Mesenchymal stem cell (in vitro differentiated cells and primary cell): ENCODE results near the gene ZNF160.

Experiments used
- DNase-seq: peaks from one replicate; pipeline ENCODE4 v3.0.0-alpha.2; 2013
- H2AFZ ChIP-seq: one replicate; pipeline ENCODE4 v1.6.1; 2013; ENCODE audit warnings: low read depth, mild to moderate bottlenecking, control low read depth, inconsistent platforms, low read length, moderate library complexity
- H2AK5ac ChIP-seq: 2 replicates; pipeline ENCODE4 v1.6.1; 2013; ENCODE audit warnings: low read length, moderate library complexity, mild to moderate bottlenecking, inconsistent platforms; ENCODE audit not compliant: severe bottlenecking
- H2BK120ac ChIP-seq: one replicate; pipeline ENCODE4 v1.6.1; 2013; ENCODE audit warnings: low read depth, mild to moderate bottlenecking, inconsistent platforms, low read length, moderate library complexity
- H2BK12ac ChIP-seq, 2 experiments: one replicate each; pipeline ENCODE4 v1.6.1; 2013; ENCODE audit warnings: inconsistent platforms in 2 of 2, low read length in 2 of 2, mild to moderate bottlenecking in 2 of 2, moderate library complexity in 2 of 2, control low read depth in 1 of 2
- H2BK15ac ChIP-seq: one replicate; pipeline ENCODE4 v1.6.1; 2013; ENCODE audit warnings: mild to moderate bottlenecking, low read depth, inconsistent platforms; ENCODE audit not compliant: poor library complexity, severe bottlenecking
- H2BK5ac ChIP-seq: 2 replicates; pipeline ENCODE4 v1.6.1; 2013; ENCODE audit warnings: low read depth, mild to moderate bottlenecking, low read length, control low read depth, inconsistent platforms; ENCODE audit not compliant: poor library complexity, severe bottlenecking
- H3K14ac ChIP-seq, 2 experiments: one replicate each; pipeline ENCODE4 v1.6.1; 2013; ENCODE audit warnings: inconsistent platforms in 2 of 2, low read length in 2 of 2, control low read depth in 1 of 2, mild to moderate bottlenecking in 1 of 2, moderate library complexity in 1 of 2
- H3K18ac ChIP-seq, 2 experiments: one replicate each; pipeline ENCODE4 v1.6.1; 2013; ENCODE audit warnings: inconsistent platforms in 2 of 2, low read length in 2 of 2, control low read depth in 1 of 2, low read depth in 1 of 2, mild to moderate bottlenecking in 1 of 2
- H3K23ac ChIP-seq, 2 experiments: one replicate each; pipeline ENCODE4 v1.6.1; 2013; ENCODE audit warnings: inconsistent platforms in 2 of 2, low read length in 2 of 2, mild to moderate bottlenecking in 2 of 2, moderate library complexity in 2 of 2, control low read depth in 1 of 2
- H3K27ac ChIP-seq: 2 replicates; pipeline ENCODE4 v1.5.1; 2013; ENCODE audit warnings: mild to moderate bottlenecking, moderate library complexity, low read length, control low read depth, inconsistent platforms; ENCODE audit not compliant: poor library complexity, severe bottlenecking
- H3K27me3 ChIP-seq, 2 experiments: 2 replicates each; pipeline versions ENCODE4 v1.6.1 to v1.7.0; 2013; ENCODE audit warnings: low read length in 2 of 2, mild to moderate bottlenecking in 2 of 2, moderate library complexity in 2 of 2, control low read depth in 1 of 2, inconsistent platforms in 1 of 2; ENCODE audit not compliant: control insufficient read depth in 1 of 2, insufficient read depth in 1 of 2
- H3K36me3 ChIP-seq, 2 experiments: 2 replicates each; pipeline versions ENCODE4 v1.6.1 to v1.7.0; 2013; ENCODE audit warnings: low read length in 2 of 2, control low read depth in 1 of 2, inconsistent platforms in 1 of 2, low read depth in 1 of 2, mild to moderate bottlenecking in 1 of 2; ENCODE audit not compliant: insufficient read depth in 2 of 2, control insufficient read depth in 1 of 2
- H3K4ac ChIP-seq, 2 experiments: one replicate each; pipeline ENCODE4 v1.6.1; 2013; ENCODE audit warnings: inconsistent platforms in 2 of 2, low read length in 2 of 2, mild to moderate bottlenecking in 2 of 2, moderate library complexity in 2 of 2, control low read depth in 1 of 2, low read depth in 1 of 2
- H3K4me1 ChIP-seq: 2 replicates; pipeline ENCODE4 v1.6.1; 2013; ENCODE audit warnings: low read depth, low read length, control low read depth; ENCODE audit not compliant: control insufficient read depth, insufficient read depth
- H3K4me2 ChIP-seq: 2 replicates; pipeline ENCODE4 v1.6.1; 2013; ENCODE audit warnings: low read length, mild to moderate bottlenecking, inconsistent platforms; ENCODE audit not compliant: poor library complexity, severe bottlenecking
- H3K4me3 ChIP-seq, 2 experiments: 2 replicates each; pipeline versions ENCODE4 v1.5.1 to v1.7.0; 2013; ENCODE audit warnings: low read length in 2 of 2, mild to moderate bottlenecking in 2 of 2, control low read depth in 1 of 2, low read depth in 1 of 2; ENCODE audit not compliant: insufficient read depth in 1 of 2
- H3K79me1 ChIP-seq: replicated peaks from 2 replicates; pipeline ENCODE4 v1.6.1; 2013; ENCODE audit warnings: mild to moderate bottlenecking, control low read depth, low read length, inconsistent platforms; ENCODE audit not compliant: poor library complexity, severe bottlenecking
- H3K9ac ChIP-seq: 2 replicates; pipeline ENCODE4 v1.7.0; 2013; ENCODE audit warnings: mild to moderate bottlenecking, low read length, moderate library complexity
- H3K9me3 ChIP-seq: 2 replicates; pipeline ENCODE4 v1.7.0; 2013; ENCODE audit warnings: mild to moderate bottlenecking, low read length; ENCODE audit not compliant: control insufficient read depth
- H4K8ac ChIP-seq: one replicate; pipeline ENCODE4 v1.6.1; 2013; ENCODE audit warnings: inconsistent platforms, mild to moderate bottlenecking, low read length, moderate library complexity
- H4K91ac ChIP-seq: one replicate; pipeline ENCODE4 v1.6.1; 2013; ENCODE audit warnings: mild to moderate bottlenecking, low read length, inconsistent platforms
- WGBS: methylation state at CpG from one replicate; pipeline ENCODE4 v1.1.7; 2013; ENCODE audit warnings: mixed read lengths; 5-methylcytosine and 5-hydroxymethylcytosine counted together

The ZNF160 gene

DNA sequence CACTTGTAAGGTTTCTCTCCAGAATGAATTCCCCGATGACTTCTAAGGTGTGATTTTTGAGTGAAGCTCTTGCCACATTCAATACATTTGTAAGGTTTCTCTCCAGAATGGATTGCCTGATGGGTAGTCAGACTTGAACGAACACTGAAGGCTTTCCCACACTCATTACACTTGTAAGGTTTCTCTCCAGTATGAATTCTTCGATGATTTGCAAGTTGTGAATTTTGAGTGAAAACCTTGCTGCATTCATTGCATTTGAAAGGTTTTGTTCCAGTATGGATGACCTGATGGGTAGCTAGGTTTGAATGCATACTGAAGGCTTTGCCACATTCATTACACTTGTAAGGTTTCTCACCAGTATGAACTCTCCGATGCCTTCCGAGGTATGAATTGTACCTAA, 34.4 kb downstream of the ZNF160 start:
- Histone ChIP-seq H2BK5ac (no peak overlapping the region), H3K27ac (no peak overlapping the region), H3K9ac (no peak overlapping the region), H3K79me1 (peaks cover 3% of the 10 kb centered on the region), H3K23ac (no peak overlapping the region), H3K27me3 (no peaks in the 10 kb centered on the region), H3K4ac (no peak overlapping the region), H3K9me3 (peaks cover 84% of the 10 kb centered on the region), H2AFZ (no peak overlapping the region), H3K4me3 (peak overlapping the region in 1 of 2 experiments; percentile 64), H3K36me3 (peaks cover 45 to 81% of the 10 kb centered on the region in 2 experiments), H2BK12ac (no peak overlapping the region), H3K4me1 (no peaks in the 10 kb centered on the region), H2BK120ac (no peak overlapping the region), H2BK15ac (no peak overlapping the region), H3K4me2 (no peak overlapping the region), H4K91ac (no peak overlapping the region), H4K8ac (no peak overlapping the region), H2AK5ac (no peak overlapping the region), H3K18ac (no peak overlapping the region), H3K14ac (no peak overlapping the region)
- DNase-seq: no peak
- 95% methylated on average over 3 of the region's 5 CpGs for WGBS

DNA sequence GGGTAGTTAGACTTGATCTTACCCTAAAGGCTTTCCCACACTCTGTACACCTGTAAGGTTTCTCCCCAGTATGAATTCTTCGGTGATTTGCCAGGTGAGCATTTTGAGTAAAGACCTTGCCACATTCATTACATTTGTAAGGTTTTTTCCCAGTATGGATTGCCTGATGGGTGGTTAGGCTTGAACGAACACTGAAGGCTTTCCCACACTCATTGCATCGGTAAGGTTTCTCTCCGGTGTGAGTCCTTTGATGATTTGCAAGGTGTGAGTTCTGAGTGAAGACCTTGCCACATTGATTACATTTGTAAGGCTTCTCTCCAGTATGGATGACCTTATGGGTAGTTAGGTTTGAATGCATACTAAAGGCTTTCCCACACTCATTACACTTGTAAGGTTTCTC, 35.0 kb downstream of the ZNF160 start:
- peaks cover 40 to 75% of the 10 kb centered on the region in 2 experiments for H3K36me3 ChIP-seq
- H3K4me1 ChIP-seq: no peaks in the 10 kb centered on the region
- no peak overlapping the region for H2AFZ ChIP-seq
- H3K23ac ChIP-seq: no peak overlapping the region
- H3K4ac ChIP-seq: no peak overlapping the region
- no peak overlapping the region for H3K4me2 ChIP-seq
- H2BK120ac ChIP-seq: no peak overlapping the region
- DNase-seq: no peak
- H3K9me3 ChIP-seq: peaks cover 78% of the 10 kb centered on the region
- no peak overlapping the region for H4K91ac ChIP-seq
- H4K8ac ChIP-seq: no peak overlapping the region
- H3K14ac ChIP-seq: no peak overlapping the region
- H2AK5ac ChIP-seq: no peak overlapping the region
- WGBS: 98% methylated on average over 3 of the region's 4 CpGs
- H3K18ac ChIP-seq: no peak overlapping the region
- no peak overlapping the region for H3K9ac ChIP-seq
- peaks cover 3% of the 10 kb centered on the region for H3K79me1 ChIP-seq
- H3K27me3 ChIP-seq: no peaks in the 10 kb centered on the region
- peak overlapping the region in 1 of 2 experiments; percentile 64 for H3K4me3 ChIP-seq
- no peak overlapping the region for H3K27ac ChIP-seq
- no peak overlapping the region for H2BK15ac ChIP-seq
- H2BK12ac ChIP-seq: no peak overlapping the region
- H2BK5ac ChIP-seq: no peak overlapping the region

DNA sequence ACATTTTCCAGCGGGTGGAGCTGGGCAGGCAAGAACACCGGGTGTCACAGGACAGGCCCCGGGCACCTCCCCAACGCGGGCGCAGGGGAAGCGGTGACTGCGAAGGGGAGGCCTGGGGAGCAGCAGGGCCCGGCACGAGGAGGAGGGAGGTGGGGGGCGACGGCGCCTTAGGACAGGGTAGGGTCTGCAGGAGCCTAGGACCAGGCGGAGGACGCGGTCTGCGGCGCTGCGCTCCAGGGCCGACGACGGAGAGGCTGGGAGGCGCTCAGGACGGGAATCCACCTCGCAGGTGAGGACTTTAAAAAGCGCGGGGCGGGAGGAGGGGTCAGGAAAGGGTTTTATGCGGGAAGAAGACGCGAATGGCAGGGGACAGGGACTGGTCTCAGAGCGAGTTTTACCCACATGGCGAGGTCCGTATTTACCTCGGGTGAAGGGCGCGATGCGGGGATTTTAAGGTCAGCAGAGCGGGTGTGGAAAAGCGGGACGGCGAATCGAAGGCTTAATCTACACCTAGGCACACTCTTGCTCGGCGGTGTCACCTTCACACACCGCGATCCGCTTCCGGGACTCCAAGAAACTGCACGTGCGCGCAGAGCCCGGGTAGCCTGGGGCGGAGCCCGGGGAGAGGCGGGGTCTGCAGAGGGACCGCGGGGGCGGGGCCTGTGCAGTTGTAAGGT, 45.2 kb downstream of the ZNF160 start:
- H3K23ac ChIP-seq: no peak overlapping the region
- H3K9ac ChIP-seq: peak overlapping the region; percentile 32
- H3K9me3 ChIP-seq: peaks cover 31% of the 10 kb centered on the region
- no peak overlapping the region for H2BK12ac ChIP-seq
- H3K36me3 ChIP-seq: no peaks in the 10 kb centered on the region
- WGBS: 25% methylated on average over 57 of the region's 59 CpGs
- no peak overlapping the region for H3K27ac ChIP-seq
- no peak overlapping the region for H2AFZ ChIP-seq
- no peak overlapping the region for H3K18ac ChIP-seq
- H3K4me2 ChIP-seq: no peak overlapping the region
- H3K14ac ChIP-seq: no peak overlapping the region
- no peak overlapping the region for H4K91ac ChIP-seq
- no peak for DNase-seq
- peak overlapping the region in 1 of 2 experiments; percentile 58 for H3K4me3 ChIP-seq
- H2AK5ac ChIP-seq: no peak overlapping the region
- no peaks in the 10 kb centered on the region for H3K79me1 ChIP-seq
- H3K4me1 ChIP-seq: peaks cover 3% of the 10 kb centered on the region
- H2BK5ac ChIP-seq: no peak overlapping the region
- H2BK15ac ChIP-seq: no peak overlapping the region
- no peaks in the 10 kb centered on the region for H3K27me3 ChIP-seq
- H2BK120ac ChIP-seq: no peak overlapping the region
- no peak overlapping the region for H4K8ac ChIP-seq
- H3K4ac ChIP-seq: no peak overlapping the region

DNA sequence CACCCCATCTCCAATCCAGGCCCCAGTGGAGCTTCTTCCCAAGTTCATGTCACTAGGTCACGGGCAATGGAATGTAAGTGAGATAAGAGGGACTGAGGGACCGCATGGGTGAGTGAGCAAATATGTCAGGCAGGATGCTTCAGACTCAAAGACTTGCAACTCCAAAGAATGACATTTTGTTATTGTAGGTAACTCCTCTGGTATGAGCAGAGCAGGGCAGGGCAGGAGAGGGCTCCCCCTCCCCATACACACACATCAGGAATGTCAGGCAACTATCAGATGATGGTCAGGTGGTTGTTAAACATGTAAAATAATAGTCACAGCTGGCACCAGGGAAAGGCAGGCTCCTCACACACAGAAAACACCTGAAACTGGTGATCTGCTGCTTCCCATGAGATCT, 48.1 kb downstream of the ZNF160 start:
- no peaks in the 10 kb centered on the region for H3K27me3 ChIP-seq
- no peak overlapping the region for H2BK5ac ChIP-seq
- no peak overlapping the region for H3K9ac ChIP-seq
- H2AK5ac ChIP-seq: no peak overlapping the region
- no peak overlapping the region for H3K23ac ChIP-seq
- H3K36me3 ChIP-seq: no peaks in the 10 kb centered on the region
- H2BK12ac ChIP-seq: no peak overlapping the region
- H4K8ac ChIP-seq: no peak overlapping the region
- no peak overlapping the region for H2BK15ac ChIP-seq
- H3K18ac ChIP-seq: no peak overlapping the region
- no peaks in the 10 kb centered on the region for H3K79me1 ChIP-seq
- WGBS: 82% methylated on average over 2 of the region's 2 CpGs
- no peak overlapping the region for H4K91ac ChIP-seq
- DNase-seq: no peak
- H2AFZ ChIP-seq: no peak overlapping the region
- no peak overlapping the region for H3K4me2 ChIP-seq
- H2BK120ac ChIP-seq: no peak overlapping the region
- no peak overlapping the region for H3K4me3 ChIP-seq
- no peak overlapping the region for H3K4ac ChIP-seq
- peaks cover 3% of the 10 kb centered on the region for H3K4me1 ChIP-seq
- peaks cover 28% of the 10 kb centered on the region for H3K9me3 ChIP-seq
- H3K27ac ChIP-seq: no peak overlapping the region
- no peak overlapping the region for H3K14ac ChIP-seq
